ENCODE data around the gene IFI16. TPM values are rescaled to one million over a fixed set of nuclear protein-coding genes. Genes with fewer than 3 reads are reported as not detected.

IFI16 gene
- total RNA-seq, 1 experiment from 2014 or later: 2.9 TPM

- H3K23me2 ChIP-seq (ENCODE audit: insufficient read length, low read depth, low read length, poor library complexity, severe bottlenecking): no peaks in the 10 kb centered on the region
- H3K9me3 ChIP-seq (ENCODE audit: control insufficient read depth, low read depth, low read length): no peaks in the 10 kb centered on the region
- no peak overlapping the region for H2BK20ac ChIP-seq (ENCODE audit: low read depth, low read length, poor library complexity, severe bottlenecking)
- H4K5ac ChIP-seq (ENCODE audit: insufficient read length, low read depth, low read length): no peak overlapping the region
- H3K18ac ChIP-seq (ENCODE audit: insufficient read length, low read depth, low read length): no peak overlapping the region
- WGBS (ENCODE audit: extremely low coverage, insufficient read length, low lambda C conversion rate): no CpG with 5 or more reads among the region's 3 CpGs
- no peak overlapping the region for H3T11ph ChIP-seq (ENCODE audit: low read length)
- no peak for DNase-seq
- H2BK120ac ChIP-seq (ENCODE audit: low read depth, low read length, poor library complexity, severe bottlenecking): no peak overlapping the region
- H2BK15ac ChIP-seq (ENCODE audit: low read depth, low read length): no peak overlapping the region
- H3K4me2 ChIP-seq (ENCODE audit: insufficient read depth, insufficient read length, low read length): no peak overlapping the region
- H3K9ac ChIP-seq (ENCODE audit: extremely low read depth, insufficient read length, low read length): no peak overlapping the region
- Mint-ChIP-seq H3K27ac (no peak overlapping the region), H3K36me3 (ENCODE audit: insufficient read depth in 1 of 3, low read depth in 3 of 3) (no peaks in the 10 kb centered on the region), H3K9me3 (no peaks in the 10 kb centered on the region), H3K4me1 (no peaks in the 10 kb centered on the region), H3K4me3 (no peak overlapping the region), H3K27me3 (ENCODE audit: low read depth) (no peaks in the 10 kb centered on the region)
- no peak overlapping the region for H3K27ac ChIP-seq (ENCODE audit: insufficient read length, low read depth, low read length)
- H3K4ac ChIP-seq (ENCODE audit: low read depth, low read length): no peak overlapping the region
- H2AK5ac ChIP-seq (ENCODE audit: insufficient read length, low read length): no peak overlapping the region
- no peak overlapping the region for H3K56ac ChIP-seq (ENCODE audit: insufficient read length, low read depth, low read length)
- H3K23ac ChIP-seq (ENCODE audit: insufficient read length, low read depth, low read length): no peak overlapping the region
- H4K20me1 ChIP-seq (ENCODE audit: control insufficient read depth, insufficient read depth, insufficient read length): no peaks in the 10 kb centered on the region
- H3K79me1 ChIP-seq (ENCODE audit: insufficient read depth, low read depth, low read length, poor library complexity, severe bottlenecking): no peaks in the 10 kb centered on the region
- no peaks in the 10 kb centered on the region for H3K4me1 ChIP-seq (ENCODE audit: insufficient read depth, low read length)
- no peak overlapping the region for H2BK12ac ChIP-seq (ENCODE audit: insufficient read length, low read depth, low read length)
- no peaks in the 10 kb centered on the region for H3K27me3 ChIP-seq (ENCODE audit: insufficient read depth, low read length)
- H4K8ac ChIP-seq (replicated peaks; ENCODE audit: insufficient read length, low read depth, low read length): no peak overlapping the region
- TF ChIP-seq CTCF (conservative IDR thresholded peaks at IDR 0.05): no peak
- no peak overlapping the region for H2BK5ac ChIP-seq (ENCODE audit: insufficient read length, low read length)
- H2AFZ ChIP-seq (ENCODE audit: low read length): no peak overlapping the region
- H3K14ac ChIP-seq (ENCODE audit: insufficient read depth, low read length): no peak overlapping the region
- H3K79me2 ChIP-seq (ENCODE audit: insufficient read depth, low read length): no peaks in the 10 kb centered on the region
- no peak overlapping the region for H4K91ac ChIP-seq (ENCODE audit: insufficient read length, low read depth, low read length)
These were observed 75.2 kb downstream of the IFI16 start for GRCh38 chr1:159084867-159085266.
